ENCODE data around the gene ARL14. TPM values are rescaled to one million over a fixed set of nuclear protein-coding genes. Genes with fewer than 3 reads are reported as not detected.

Gene ARL14
- 2.7 TPM in 2 replicates for total RNA-seq

GRCh38 chr3:160676547-160677303, at the start of gene ARL14:
Gene ARL14, plus strand, starts transcription at chr3:160677160. Its CDS starts 187 bp downstream, at chr3:160677347.

Small RNA genes lying within 50 kb of the gene (small RNA-seq; reads per million reads assigned to genes)
- gene RF00139 = not detected

Other genes starting within 250 kb of the ARL14 start
- gene TRIM59, start 227.4 kb upstream of the ARL14 start, total RNA-seq = 13.7 and 25.6 TPM in 2 replicates
- 30.9 and 31.4 TPM in 2 replicates for gene KPNA4, start 111.6 kb upstream of the ARL14 start, total RNA-seq
- gene PPM1L, start 79.1 kb downstream of the ARL14 start, total RNA-seq = 2.0 and 4.7 TPM in 2 replicates